Mesodermal cell (in vitro differentiated cells): Measurements from ENCODE around the gene KMT5C.

Experiments
- H3K27ac ChIP-seq: 2 replicates; pipeline ENCODE4 v1.7.0; 2013; ENCODE audit warnings: mild to moderate bottlenecking, low read depth, low read length, moderate library complexity; ENCODE audit not compliant: severe bottlenecking
- H3K36me3 ChIP-seq: 2 replicates; pipeline ENCODE4 v1.7.1; 2013; ENCODE audit warnings: mild to moderate bottlenecking, low read length, moderate library complexity; ENCODE audit not compliant: control insufficient read depth, insufficient read depth
- H3K4me1 ChIP-seq: one replicate; pipeline ENCODE4 v1.7.1; 2013; ENCODE audit warnings: mild to moderate bottlenecking, low read length; ENCODE audit not compliant: insufficient read depth, control insufficient read depth, poor library complexity, severe bottlenecking
- H3K4me3 ChIP-seq: 2 replicates; pipeline ENCODE4 v1.7.0; 2013; ENCODE audit warnings: low read length, control low read depth, mild to moderate bottlenecking; ENCODE audit not compliant: insufficient read depth, poor library complexity, severe bottlenecking; ENCODE audit errors: extremely low read depth
- H3K9me3 ChIP-seq: 2 replicates; pipeline ENCODE4 v1.7.1; 2013; ENCODE audit warnings: mild to moderate bottlenecking, low read length, moderate library complexity; ENCODE audit not compliant: control insufficient read depth
- WGBS, 2 experiments: methylation state at CpG; one replicate each; pipeline ENCODE4 v1.1.5; 2013; ENCODE audit warnings: missing lambda C conversion rate in 2 of 2; ENCODE audit not compliant: insufficient coverage in 2 of 2; 5-methylcytosine and 5-hydroxymethylcytosine counted together

The KMT5C gene

DNA sequence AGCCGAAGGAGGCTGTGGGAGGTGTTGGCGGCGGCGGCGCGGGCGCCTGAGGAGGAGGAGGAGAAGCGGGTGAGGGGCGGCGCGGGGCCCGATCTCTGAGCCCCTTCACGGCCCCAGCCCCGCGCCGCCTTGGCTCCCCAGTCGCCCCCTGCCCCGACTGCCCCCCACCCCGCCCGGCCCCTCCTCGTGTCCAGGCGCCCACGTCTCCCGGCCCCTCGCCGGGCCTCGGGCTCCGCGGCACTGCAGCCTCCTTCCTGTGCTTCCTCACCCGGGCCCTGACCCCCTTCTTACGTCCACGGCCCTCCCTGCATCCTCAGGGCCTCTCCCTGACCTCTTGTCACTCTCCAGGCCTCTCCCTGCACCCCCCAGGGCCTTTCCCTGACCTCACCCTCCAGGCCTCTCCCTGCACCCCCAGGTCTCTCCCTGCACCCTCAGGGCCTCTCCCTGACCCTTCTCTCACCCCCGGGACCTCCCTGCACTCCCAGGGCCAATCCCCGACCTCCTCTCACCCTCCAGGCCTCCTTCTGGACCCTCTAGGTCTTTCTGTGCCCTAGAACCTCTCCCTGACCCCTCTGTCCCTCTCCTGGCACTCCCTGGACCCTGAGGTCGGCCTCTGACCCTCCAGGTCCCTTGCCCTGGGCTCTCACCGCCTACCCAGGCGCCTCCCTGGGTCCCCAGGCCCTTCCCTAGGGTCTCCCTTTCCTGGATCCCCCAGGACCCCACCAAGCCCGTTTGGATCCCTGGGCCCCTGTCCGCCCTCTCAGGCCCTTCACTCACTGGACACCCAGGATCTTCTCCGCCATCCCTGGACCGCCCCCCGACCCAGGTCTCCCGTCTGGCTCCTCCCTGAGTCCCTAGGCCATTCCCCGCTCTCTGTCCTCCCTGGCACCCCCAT, 460 bp downstream of the KMT5C start:
- WGBS, 2 experiments: 3 to 4% methylated on average over 28 to 40 of the region's 44 CpGs
- Histone ChIP-seq H3K36me3 (peaks cover 33% of the 10 kb centered on the region), H3K27ac (peak overlapping the region; percentile 59), H3K4me3 (peak overlapping the region; percentile 77), H3K4me1 (peaks cover 12% of the 10 kb centered on the region), H3K9me3 (no peaks in the 10 kb centered on the region)

DNA sequence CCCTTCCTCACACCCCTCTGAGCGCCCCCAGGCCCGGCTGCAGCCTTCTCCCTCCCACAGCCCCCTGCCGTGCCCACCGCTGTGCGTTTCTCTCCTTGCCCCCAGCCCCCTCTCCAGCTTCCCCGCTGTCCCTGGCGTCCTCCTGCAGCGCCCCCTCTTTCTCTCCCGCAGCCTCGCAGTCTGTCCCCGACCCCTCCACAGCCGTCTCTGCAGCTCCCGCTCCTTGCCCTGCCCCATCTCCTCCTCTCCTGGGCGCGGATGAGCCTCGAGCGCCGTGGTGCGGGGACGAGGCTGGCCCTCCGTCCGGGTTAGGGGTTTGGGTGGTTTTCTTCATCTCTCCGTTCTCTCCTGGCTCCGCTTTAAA, 1.1 kb downstream of the KMT5C start:
- Histone ChIP-seq H3K27ac (peak overlapping the region; percentile 59), H3K4me1 (peaks cover 12% of the 10 kb centered on the region), H3K9me3 (no peaks in the 10 kb centered on the region), H3K4me3 (peak overlapping the region; percentile 77), H3K36me3 (peaks cover 36% of the 10 kb centered on the region)
- WGBS, 2 experiments: 0 to 2% methylated on average over 13 to 19 of the region's 24 CpGs

DNA sequence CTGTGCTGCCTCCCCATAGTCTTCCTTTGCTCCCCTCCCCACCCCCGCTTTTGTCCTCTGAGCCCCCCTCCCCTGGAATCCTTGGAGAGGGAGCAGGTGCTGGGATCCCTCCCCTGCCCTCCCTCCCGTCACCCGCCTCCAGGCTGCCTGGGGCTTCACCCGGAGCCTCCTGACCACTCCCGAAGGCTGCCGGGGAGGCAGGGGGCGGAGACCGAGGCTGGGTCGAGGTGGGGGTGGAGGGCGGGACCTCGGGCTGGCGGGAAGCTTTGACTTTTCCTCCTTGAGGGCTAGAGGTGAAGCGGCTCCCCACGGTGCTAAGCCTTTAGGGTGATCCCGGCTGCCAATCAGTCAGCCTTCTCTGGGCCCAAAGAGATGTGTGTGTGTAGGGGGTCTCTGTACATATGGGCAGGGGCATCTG, 1.5 kb downstream of the KMT5C start:
- H3K36me3 ChIP-seq: peaks cover 36% of the 10 kb centered on the region
- H3K9me3 ChIP-seq: no peaks in the 10 kb centered on the region
- peaks cover 12% of the 10 kb centered on the region for H3K4me1 ChIP-seq
- H3K4me3 ChIP-seq: peak overlapping the region; percentile 77
- WGBS, 2 experiments: 13 to 20% methylated on average over 1 to 4 of the region's 15 CpGs
- no peak overlapping the region for H3K27ac ChIP-seq

DNA sequence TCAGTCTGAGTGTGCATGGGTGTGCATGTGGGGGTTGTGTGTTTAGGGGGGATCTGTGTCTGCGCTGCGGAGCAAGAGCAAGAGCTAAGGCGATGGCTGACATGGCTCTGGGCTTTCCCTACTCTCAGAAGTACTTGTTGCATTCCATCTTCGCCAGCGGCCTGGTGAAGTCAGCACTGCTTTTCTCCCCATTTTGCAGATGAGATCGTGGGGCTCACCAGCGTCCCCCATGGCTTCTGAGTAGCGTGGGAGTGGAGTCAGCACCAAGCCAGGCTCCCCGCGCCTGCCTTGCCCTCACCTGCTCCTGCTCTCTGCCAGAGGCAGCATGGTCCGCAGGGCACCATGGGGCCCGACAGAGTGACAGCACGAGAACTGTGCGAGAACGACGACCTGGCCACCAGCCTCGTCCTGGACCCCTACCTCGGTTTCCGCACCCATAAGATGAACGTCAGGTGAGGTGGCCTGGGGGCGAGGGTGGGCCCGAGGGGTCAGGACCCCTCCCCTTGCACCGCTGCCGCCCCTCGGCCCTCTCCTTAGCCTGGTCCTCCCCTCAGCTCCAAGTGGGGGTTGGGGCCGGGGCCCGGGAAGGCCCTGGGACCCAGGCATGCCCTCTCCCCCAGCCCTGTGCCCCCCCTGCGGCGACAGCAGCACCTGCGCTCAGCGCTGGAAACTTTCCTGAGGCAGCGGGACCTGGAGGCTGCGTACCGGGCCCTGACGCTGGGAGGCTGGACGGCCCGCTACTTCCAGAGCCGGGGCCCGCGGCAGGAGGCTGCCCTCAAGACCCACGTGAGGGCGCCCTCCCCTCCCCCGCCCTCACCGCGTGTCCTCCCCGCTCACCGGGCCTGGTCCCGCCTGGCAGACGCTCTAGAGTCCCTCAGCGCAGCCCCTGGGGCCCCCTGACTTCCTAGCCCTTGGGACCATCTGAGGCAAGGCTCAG, 2.2 kb downstream of the KMT5C start:
- peaks cover 37% of the 10 kb centered on the region for H3K36me3 ChIP-seq
- 87 to 91% methylated on average over 40 to 47 of the region's 50 CpGs for WGBS, 2 experiments
- H3K4me3 ChIP-seq: peak overlapping the region; percentile 77
- no peaks in the 10 kb centered on the region for H3K9me3 ChIP-seq
- peaks cover 12% of the 10 kb centered on the region for H3K4me1 ChIP-seq
- H3K27ac ChIP-seq: no peak overlapping the region

DNA sequence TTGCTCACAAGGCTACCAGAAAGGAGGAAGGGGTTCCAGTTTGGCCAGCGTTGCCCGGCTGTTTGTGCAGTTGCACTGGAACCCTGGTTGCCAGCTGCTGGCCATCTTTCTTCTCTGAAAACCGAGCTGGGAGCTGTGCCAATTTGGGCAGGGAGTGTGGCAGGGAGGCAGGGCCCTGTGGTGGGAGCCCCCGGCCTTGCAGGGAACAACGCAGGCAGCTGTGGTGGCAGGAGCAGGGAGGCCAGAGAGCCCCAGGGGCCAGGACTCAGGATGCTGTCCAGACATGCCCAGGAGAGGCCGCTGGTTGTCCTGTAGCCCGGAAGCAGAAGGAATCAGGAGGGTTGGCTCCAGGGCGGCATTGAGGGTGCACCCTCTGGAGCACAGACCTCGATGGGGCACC, 4.8 kb downstream of the KMT5C start:
- Histone ChIP-seq H3K4me3 (no peak overlapping the region), H3K27ac (no peak overlapping the region), H3K4me1 (peaks cover 25% of the 10 kb centered on the region), H3K9me3 (no peaks in the 10 kb centered on the region), H3K36me3 (peaks cover 47% of the 10 kb centered on the region)
- WGBS, 2 experiments: 97 to 100% methylated on average over 6 to 8 of the region's 9 CpGs

DNA sequence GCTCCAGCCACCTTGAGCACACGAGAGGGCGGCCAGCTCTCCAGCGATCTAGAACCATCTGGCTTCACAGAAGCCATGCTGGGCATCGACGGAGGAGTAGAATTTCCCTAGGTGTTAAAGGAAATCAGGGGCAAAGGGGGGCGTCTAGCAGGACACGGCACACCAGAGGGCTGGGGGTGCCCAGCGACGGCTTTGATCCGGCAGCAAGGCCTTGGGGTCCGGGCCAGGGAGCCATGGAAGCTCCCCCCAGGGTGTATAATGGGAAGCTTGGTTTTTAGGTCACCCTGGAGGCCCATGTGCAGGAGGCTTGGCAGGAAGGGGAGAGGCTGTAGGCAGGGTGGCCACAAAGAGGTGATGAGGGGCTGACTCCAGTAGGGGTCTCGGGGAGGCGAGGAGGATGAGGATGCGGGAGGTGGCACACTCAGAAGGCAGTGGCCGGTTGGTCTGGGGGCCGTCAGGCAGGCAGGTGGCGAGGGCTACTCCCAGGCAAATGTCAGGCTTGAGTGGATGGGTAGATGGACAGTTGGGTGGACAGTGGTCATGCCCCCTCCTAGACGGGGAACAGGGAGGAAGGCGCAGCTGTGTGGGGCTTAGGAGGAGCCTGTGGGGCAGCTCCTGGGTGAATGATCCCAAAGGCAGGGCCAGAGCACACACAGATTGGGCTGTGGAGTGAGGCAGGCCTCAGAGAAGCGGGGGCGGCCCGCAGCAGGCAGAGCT, 5.6 kb downstream of the KMT5C start:
- WGBS, 2 experiments: 91 to 96% methylated on average over 18 to 22 of the region's 22 CpGs
- H3K27ac ChIP-seq: no peak overlapping the region
- peaks cover 52% of the 10 kb centered on the region for H3K36me3 ChIP-seq

DNA sequence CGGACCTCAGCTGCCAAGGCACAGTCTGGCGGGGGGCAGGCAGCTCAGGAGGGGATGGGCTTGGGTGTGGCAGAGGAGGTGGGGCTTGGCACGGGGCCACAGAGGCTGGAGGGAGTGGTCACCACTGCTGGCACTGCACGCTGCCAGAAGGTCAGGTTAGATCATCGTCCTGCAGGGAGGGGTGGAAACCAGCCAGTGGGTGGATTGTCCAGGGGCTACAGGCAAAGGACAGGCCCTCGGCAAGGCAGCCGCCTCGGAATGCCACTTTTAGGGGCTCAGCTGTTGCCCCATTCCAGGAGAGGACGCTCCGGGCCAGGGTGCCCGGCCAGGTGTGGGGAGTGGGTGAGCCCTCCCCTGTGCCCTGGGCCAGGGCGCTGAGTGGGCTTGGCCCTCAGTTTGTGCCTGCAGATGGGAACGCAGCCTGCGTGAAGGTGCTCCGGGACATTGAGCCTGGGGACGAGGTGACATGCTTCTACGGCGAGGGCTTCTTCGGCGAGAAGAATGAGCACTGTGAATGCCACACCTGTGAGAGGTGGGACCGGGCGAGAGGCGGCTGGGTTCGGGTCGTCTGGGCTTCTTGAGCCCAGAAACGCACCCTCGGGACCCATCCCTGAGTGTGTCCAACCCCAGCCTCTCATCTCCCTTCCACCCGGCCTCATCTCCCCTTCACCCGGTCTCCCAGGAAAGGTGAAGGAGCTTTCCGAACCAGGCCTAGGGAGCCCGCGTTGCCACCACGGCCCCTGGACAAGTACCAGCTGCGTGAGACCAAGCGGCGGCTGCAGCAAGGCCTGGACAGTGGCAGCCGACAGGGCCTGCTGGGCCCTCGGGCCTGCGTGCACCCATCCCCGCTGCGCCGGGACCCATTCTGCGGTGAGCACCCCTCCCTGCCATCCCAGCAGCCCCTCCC, 6.4 kb downstream of the KMT5C start:
- no peaks in the 10 kb centered on the region for H3K9me3 ChIP-seq
- no peak overlapping the region for H3K4me3 ChIP-seq
- 92 to 94% methylated on average over 36 to 40 of the region's 43 CpGs for WGBS, 2 experiments
- peaks cover 25% of the 10 kb centered on the region for H3K4me1 ChIP-seq
- H3K27ac ChIP-seq: no peak overlapping the region
- peaks cover 52% of the 10 kb centered on the region for H3K36me3 ChIP-seq

More for the DNA sequence above, 5.6 kb downstream of the KMT5C start:
- Histone ChIP-seq H3K4me3 (no peak overlapping the region), H3K4me1 (peaks cover 25% of the 10 kb centered on the region), H3K9me3 (no peaks in the 10 kb centered on the region)

DNA sequence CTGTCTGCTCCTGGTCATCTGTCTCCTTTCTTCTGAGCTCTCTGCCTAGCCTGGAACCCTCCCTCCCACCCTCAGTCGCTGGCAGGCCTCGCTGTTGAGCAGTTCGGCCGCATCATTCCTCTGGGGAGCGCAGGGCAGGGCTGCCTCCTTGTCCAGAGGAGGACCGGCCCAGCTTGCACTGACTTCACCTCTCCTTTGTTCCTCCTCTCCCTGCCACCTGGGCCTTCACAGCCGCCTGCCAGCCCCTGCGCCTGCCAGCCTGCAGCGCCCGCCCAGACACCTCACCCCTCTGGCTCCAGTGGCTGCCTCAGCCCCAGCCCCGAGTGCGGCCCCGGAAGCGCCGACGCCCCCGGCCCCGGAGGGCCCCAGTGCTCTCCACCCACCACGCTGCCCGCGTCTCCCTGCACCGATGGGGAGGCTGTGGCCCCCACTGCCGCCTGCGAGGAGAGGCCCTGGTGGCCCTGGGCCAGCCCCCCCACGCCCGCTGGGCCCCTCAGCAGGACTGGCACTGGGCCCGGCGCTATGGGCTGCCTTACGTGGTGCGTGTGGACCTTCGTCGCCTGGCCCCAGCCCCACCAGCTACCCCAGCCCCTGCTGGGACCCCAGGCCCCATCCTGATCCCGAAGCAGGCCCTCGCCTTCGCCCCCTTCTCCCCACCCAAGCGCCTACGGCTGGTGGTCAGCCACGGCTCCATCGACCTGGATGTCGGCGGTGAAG, 7.2 kb downstream of the KMT5C start:
- H3K9me3 ChIP-seq: no peaks in the 10 kb centered on the region
- H3K4me1 ChIP-seq: peaks cover 21% of the 10 kb centered on the region
- H3K27ac ChIP-seq: no peak overlapping the region
- H3K4me3 ChIP-seq: no peak overlapping the region
- peaks cover 49% of the 10 kb centered on the region for H3K36me3 ChIP-seq
- 93 to 94% methylated on average over 25 to 35 of the region's 41 CpGs for WGBS, 2 experiments

DNA sequence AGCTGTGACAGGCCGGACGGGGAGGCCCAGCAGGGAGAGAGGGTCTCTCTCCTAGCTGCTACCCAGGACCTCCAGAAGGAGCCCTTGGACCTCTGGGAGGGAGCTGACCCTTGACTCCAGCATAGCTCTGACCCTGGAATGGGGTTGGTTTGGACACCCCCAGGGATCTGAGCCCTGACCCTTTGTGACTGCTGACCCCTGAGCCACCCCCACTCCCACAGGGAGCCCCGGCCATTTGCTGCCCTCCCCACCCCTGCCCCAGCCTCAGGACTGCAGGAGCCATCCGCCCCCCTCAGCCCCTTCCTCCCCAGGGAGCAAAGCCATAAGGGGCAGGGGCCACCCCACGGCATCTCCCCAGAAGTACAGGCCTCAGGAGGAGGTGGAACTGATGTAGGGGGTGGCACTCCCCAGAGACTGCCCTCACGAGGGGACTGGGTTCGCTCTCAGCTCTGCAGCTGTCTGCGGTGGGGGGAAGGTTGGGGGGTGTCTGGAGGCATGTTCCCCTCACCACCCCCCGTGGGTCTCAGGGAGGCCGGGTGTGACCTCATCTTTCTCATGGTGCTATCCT, 7.8 kb downstream of the KMT5C start:
- WGBS, 2 experiments: 80 to 85% methylated on average over 1 to 5 of the region's 10 CpGs
- Histone ChIP-seq H3K27ac (no peak overlapping the region), H3K36me3 (peaks cover 42% of the 10 kb centered on the region), H3K4me1 (peaks cover 21% of the 10 kb centered on the region), H3K4me3 (no peak overlapping the region), H3K9me3 (no peaks in the 10 kb centered on the region)
